Neural cell (in vitro differentiated cells): ENCODE data around the gene ANAPC2. TPM values are rescaled to one million over a fixed set of nuclear protein-coding genes. Genes with fewer than 3 reads are reported as not detected.

Experiments used
- H2AFZ ChIP-seq: fragments of 200-600, 300-800 bp; sonication (generic), shearing (Covaris generic); 2 replicates; pipeline ENCODE4 v1.6.0; 2014; ENCODE audit warnings: low read depth, mild to moderate bottlenecking, antibody characterized with exemption, low read length, moderate library complexity
- H3F3A ChIP-seq: fragments of 200-600 bp; shearing (Covaris generic); 2 replicates; pipeline ENCODE4 v1.6.1; 2016; ENCODE audit warnings: mild to moderate bottlenecking, moderate library complexity, mixed read lengths, antibody characterized with exemption, low read length; ENCODE audit not compliant: insufficient read depth, poor library complexity, severe bottlenecking
- H3K27ac ChIP-seq: fragments of 200-600, 300-800 bp; sonication (generic), shearing (Covaris generic); 2 replicates; pipeline ENCODE4 v1.5.1; 2014; ENCODE audit warnings: mild to moderate bottlenecking, low read length, moderate library complexity
- H3K27me3 ChIP-seq: fragments of 300-800, 200-600 bp; sonication (generic), shearing (Covaris generic); 2 replicates; pipeline ENCODE4 v1.6.0; 2014; ENCODE audit warnings: mild to moderate bottlenecking, low read depth, low read length, moderate library complexity; ENCODE audit not compliant: insufficient read depth
- H3K36me3 ChIP-seq: fragments of 300-800, 200-600 bp; sonication (generic), shearing (Covaris generic); 2 replicates; pipeline ENCODE4 v1.5.1; 2014; ENCODE audit warnings: mild to moderate bottlenecking, antibody characterized with exemption, low read length, moderate library complexity; ENCODE audit not compliant: insufficient read depth
- H3K4me2 ChIP-seq: fragments of 300-800, 200-600 bp; sonication (generic), shearing (Covaris generic); 2 replicates; pipeline ENCODE4 v1.6.0; 2014; ENCODE audit warnings: mild to moderate bottlenecking, low read length
- H3K4me3 ChIP-seq: fragments of 300-800, 200-600 bp; sonication (generic), shearing (Covaris generic); 2 replicates; pipeline ENCODE4 v1.5.1; 2014; ENCODE audit warnings: mild to moderate bottlenecking, low read length, moderate library complexity
- H3K79me2 ChIP-seq: fragments of 200-600 bp; shearing (Covaris generic); replicated peaks from 2 replicates; pipeline ENCODE4 v1.6.0; 2014; ENCODE audit warnings: mild to moderate bottlenecking, low read length, moderate library complexity; ENCODE audit not compliant: insufficient read depth
- H3K9ac ChIP-seq: fragments of 300-800, 200-600 bp; sonication (generic), shearing (Covaris generic); 2 replicates; pipeline ENCODE4 v1.6.1; 2016; ENCODE audit warnings: mild to moderate bottlenecking, low read length, mixed read lengths
- H3K9me2 ChIP-seq: fragments of 200-600 bp; shearing (Covaris generic); 2 replicates; pipeline ENCODE4 v1.6.1; 2016; ENCODE audit warnings: mild to moderate bottlenecking, low read length, mixed read lengths; ENCODE audit not compliant: insufficient read depth
- H3K9me3 ChIP-seq: fragments of 200-600, 300-800 bp; sonication (generic), shearing (Covaris generic); 2 replicates; pipeline ENCODE4 v1.6.1; 2016; ENCODE audit warnings: mild to moderate bottlenecking, mixed run types, low read length, moderate library complexity, mixed read lengths
- H4K20me1 ChIP-seq: fragments of 200-600 bp; shearing (Covaris generic); 2 replicates; pipeline ENCODE4 v1.6.1; 2016; ENCODE audit warnings: mild to moderate bottlenecking, mixed run types; ENCODE audit not compliant: insufficient read depth
- CTCF ChIP-seq: fragments of 450-650 bp; IDR thresholded peaks from 2 replicates; pipeline ENCODE4 v1.5.1; 2014; ENCODE audit warnings: antibody characterized with exemption, mild to moderate bottlenecking, moderate library complexity; ENCODE audit not compliant: poor library complexity, severe bottlenecking
- EP300 ChIP-seq: fragments of 450-650 bp; conservative IDR thresholded peaks from 2 replicates; pipeline ENCODE4 v1.6.1; 2014; ENCODE audit warnings: antibody characterized with exemption, mild to moderate bottlenecking, moderate library complexity; ENCODE audit not compliant: poor library complexity, severe bottlenecking
- EZH2 ChIP-seq: fragments of 200-600, 300-800 bp; shearing (Covaris generic), sonication (generic); IDR thresholded peaks from 2 replicates; pipeline ENCODE4 v1.6.1; 2014; ENCODE audit warnings: antibody characterized with exemption, low read length, borderline replicate concordance, mild to moderate bottlenecking; ENCODE audit not compliant: insufficient read depth, poor library complexity, severe bottlenecking
- MXI1 ChIP-seq: fragments of 450-650 bp; conservative IDR thresholded peaks from 2 replicates; pipeline ENCODE4 v1.6.1; 2014; ENCODE audit warnings: antibody characterized with exemption, mild to moderate bottlenecking; ENCODE audit not compliant: poor library complexity, severe bottlenecking
- POLR2AphosphoS5 ChIP-seq: IDR thresholded peaks from 2 replicates; pipeline ENCODE4 v1.6.1; 2012
- RAD21 ChIP-seq: fragments of 450-650 bp; conservative IDR thresholded peaks from 2 replicates; pipeline ENCODE4 v1.6.1; 2014; ENCODE audit warnings: antibody characterized with exemption, mild to moderate bottlenecking, moderate library complexity
- REST ChIP-seq: IDR thresholded peaks from 2 replicates; pipeline ENCODE4 v1.6.1; 2012; ENCODE audit warnings: borderline replicate concordance
- SMC3 ChIP-seq: fragments of 450-650 bp; conservative IDR thresholded peaks from 2 replicates; pipeline ENCODE4 v1.6.1; 2014; ENCODE audit warnings: antibody characterized with exemption, mild to moderate bottlenecking, moderate library complexity; ENCODE audit not compliant: poor library complexity
- TAF1 ChIP-seq: IDR thresholded peaks from 2 replicates; pipeline ENCODE4 v1.6.1; 2012; ENCODE audit warnings: low read depth
- polyA plus RNA-seq: library from polyadenylated mRNA; depleted of rRNA; stranded (reverse); fragments of >200 nt; gene quantifications from 2 replicates; pipeline ENCODE4 v1.2.3, GENCODE V29; 2014

The ANAPC2 gene
- polyA plus RNA-seq, 1 donor from 2014 or later, result 38.1 TPM

- H3K79me2 ChIP-seq, result no peaks in the 10 kb centered on the region
- H3K4me2 ChIP-seq, result no peak overlapping the region
- no peaks in the 10 kb centered on the region for H4K20me1 ChIP-seq
- TF ChIP-seq EP300 (no peak), TAF1 (no peak), POLR2AphosphoS5 (no peak), EZH2 (no peak), MXI1 (no peak)
- no peaks in the 10 kb centered on the region for H3F3A ChIP-seq
- no peak overlapping the region for H2AFZ ChIP-seq
- H3K27ac ChIP-seq, result no peak overlapping the region
- H3K9ac ChIP-seq, result no peak overlapping the region
- H3K4me3 ChIP-seq, result no peak overlapping the region
- H3K36me3 ChIP-seq, result no peaks in the 10 kb centered on the region
- no peaks in the 10 kb centered on the region for H3K9me3 ChIP-seq
- peaks cover 75% of the 10 kb centered on the region for H3K27me3 ChIP-seq
- no peaks in the 10 kb centered on the region for H3K9me2 ChIP-seq
Observed at GRCh38 chr9:137141050-137141810, 47.1 kb downstream of the ANAPC2 start.

GRCh38 chr9:137140151-137141012, 48.0 kb downstream of the ANAPC2 start:
- no peak overlapping the region for H2AFZ ChIP-seq
- H3K9me2 ChIP-seq, result no peaks in the 10 kb centered on the region
- H3F3A ChIP-seq, result no peaks in the 10 kb centered on the region
- no peaks in the 10 kb centered on the region for H3K79me2 ChIP-seq
- H3K4me3 ChIP-seq, result no peak overlapping the region
- no peaks in the 10 kb centered on the region for H4K20me1 ChIP-seq
- no peaks in the 10 kb centered on the region for H3K36me3 ChIP-seq
- no peak overlapping the region for H3K9ac ChIP-seq
- TF ChIP-seq CTCF, result no peak
- TF ChIP-seq SMC3, result no peak
- no peak for TF ChIP-seq POLR2AphosphoS5
- TF ChIP-seq TAF1, result no peak
- TF ChIP-seq EZH2, result no peak
- TF ChIP-seq MXI1, result no peak
- no peak for TF ChIP-seq REST
- no peak for TF ChIP-seq EP300
- TF ChIP-seq RAD21, result no peak
- H3K27ac ChIP-seq, result no peak overlapping the region
- H3K4me2 ChIP-seq, result no peak overlapping the region
- peaks cover 82% of the 10 kb centered on the region for H3K27me3 ChIP-seq
- H3K9me3 ChIP-seq, result no peaks in the 10 kb centered on the region
